ENCODE results near the gene RNF217.
A peak's percentile ranks its signal among the peaks of the same experiment; 100 is the strongest.
"Not testable (repeated sequence)": the region's sequence is repeated elsewhere in the genome, so short reads cannot be mapped to it uniquely, and the experiment has no call there.

Gene RNF217

DNA sequence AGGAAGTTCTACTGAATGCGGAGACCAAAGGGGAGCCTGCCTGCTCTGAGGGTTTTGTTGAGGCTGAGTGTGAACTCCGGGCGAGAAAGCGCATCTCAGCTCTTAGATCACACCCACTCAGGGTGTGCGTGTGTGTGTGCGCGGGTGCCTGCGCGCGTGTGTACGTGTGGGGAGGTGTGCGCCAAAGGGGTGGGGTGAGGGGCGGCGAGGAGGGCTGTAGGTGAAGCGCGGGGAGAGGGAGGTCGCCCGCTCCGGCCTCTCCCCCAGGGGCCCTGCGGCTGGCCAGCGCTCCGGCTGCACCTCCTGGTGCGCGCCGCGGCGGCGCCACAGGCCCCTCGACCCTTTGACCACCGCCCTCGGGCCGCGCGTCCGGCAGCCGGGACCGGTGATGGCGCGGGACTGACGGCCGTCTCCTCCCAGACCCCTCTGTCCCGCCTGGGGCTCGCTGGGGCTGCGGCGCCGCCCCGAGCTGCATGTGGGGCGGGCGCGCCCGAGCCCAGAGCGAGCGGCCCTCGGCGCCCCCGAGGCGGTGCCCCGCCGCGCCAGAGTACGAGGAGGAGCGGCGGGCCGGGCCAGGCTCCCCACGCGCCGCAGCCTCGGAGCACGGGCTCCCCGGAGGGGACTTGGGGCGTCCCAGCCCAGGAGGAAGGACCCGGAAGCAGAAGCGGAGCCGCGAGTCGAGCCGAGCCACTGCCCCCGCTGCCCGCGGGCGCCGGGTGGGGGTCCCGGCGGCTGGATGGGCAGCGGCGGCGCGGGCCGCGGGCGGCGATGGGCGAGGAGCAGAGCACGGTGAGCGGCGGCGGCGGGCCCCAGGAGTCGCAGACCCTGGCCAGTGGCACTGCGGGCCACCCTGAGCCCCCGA is at the start of gene RNF217:
TSS of gene RNF217 (plus strand) at position 661 of the 862 bp plus-strand sequence. CDS start at position 769, 108 bp downstream.
- Mint-ChIP-seq H3K27ac (no peak within 1 kb of the TSS), H3K4me1 (peaks cover 12% of the 10 kb centered on the region), H3K9me3 (peaks cover 4% of the 10 kb centered on the region), H3K27me3 (peaks cover 48% of the 10 kb centered on the region), H3K36me3 (ENCODE audit: low read depth) (peaks cover 2% of the 10 kb centered on the region), H3K4me3 (peak within 1 kb of the TSS; percentile 62)
- DNase-seq (peak; percentile 5), ATAC-seq (peak; percentile 34)

- no peak overlapping the region for H3K4me3 Mint-ChIP-seq
- H3K27ac Mint-ChIP-seq: no peak overlapping the region
- H3K4me1 Mint-ChIP-seq: no peaks in the 10 kb centered on the region
- H3K9me3 Mint-ChIP-seq: no peaks in the 10 kb centered on the region
- DNase-seq: no peak
- H3K27me3 Mint-ChIP-seq: peaks cover 2% of the 10 kb centered on the region
- no peaks in the 10 kb centered on the region for H3K36me3 Mint-ChIP-seq (ENCODE audit: low read depth)
- ATAC-seq: no peak
These were observed 49.2 kb upstream of the RNF217 start for GRCh38 chr6:124913056-124913455.

DNA sequence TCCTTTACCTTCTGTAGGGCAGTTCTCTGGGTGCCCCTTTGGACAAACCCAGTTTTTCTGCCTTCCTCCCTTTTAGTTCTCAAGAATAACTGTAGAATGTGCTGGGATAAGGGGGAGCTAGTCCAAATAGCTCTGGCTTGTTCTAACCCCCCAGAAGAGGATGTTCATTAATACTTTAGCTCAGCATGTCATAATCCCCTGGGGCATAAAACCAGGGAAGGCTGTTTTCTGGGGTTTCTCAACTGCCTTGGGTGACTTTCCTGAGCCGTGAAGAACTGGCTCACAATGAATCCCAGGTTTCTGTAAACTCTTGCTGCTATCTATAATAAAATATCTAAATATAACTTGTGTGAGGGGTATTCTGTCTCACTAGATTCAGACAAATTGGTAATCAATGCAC is 44.5 kb upstream of the RNF217 start:
- Mint-ChIP-seq H3K4me1 (no peaks in the 10 kb centered on the region), H3K36me3 (ENCODE audit: low read depth) (no peaks in the 10 kb centered on the region), H3K9me3 (peaks cover 5% of the 10 kb centered on the region), H3K27me3 (peaks cover 6% of the 10 kb centered on the region), H3K27ac (no peak overlapping the region), H3K4me3 (no peak overlapping the region)
- DNase-seq (no peak), ATAC-seq (no peak)

GRCh38 chr6:124919703-124920102 is 42.5 kb upstream of the RNF217 start:
- not testable (repeated sequence) for H3K27me3 Mint-ChIP-seq; ATAC-seq; H3K4me1 Mint-ChIP-seq; H3K27ac Mint-ChIP-seq; DNase-seq; H3K9me3 Mint-ChIP-seq; H3K4me3 Mint-ChIP-seq; H3K36me3 Mint-ChIP-seq (ENCODE audit: low read depth)

DNA sequence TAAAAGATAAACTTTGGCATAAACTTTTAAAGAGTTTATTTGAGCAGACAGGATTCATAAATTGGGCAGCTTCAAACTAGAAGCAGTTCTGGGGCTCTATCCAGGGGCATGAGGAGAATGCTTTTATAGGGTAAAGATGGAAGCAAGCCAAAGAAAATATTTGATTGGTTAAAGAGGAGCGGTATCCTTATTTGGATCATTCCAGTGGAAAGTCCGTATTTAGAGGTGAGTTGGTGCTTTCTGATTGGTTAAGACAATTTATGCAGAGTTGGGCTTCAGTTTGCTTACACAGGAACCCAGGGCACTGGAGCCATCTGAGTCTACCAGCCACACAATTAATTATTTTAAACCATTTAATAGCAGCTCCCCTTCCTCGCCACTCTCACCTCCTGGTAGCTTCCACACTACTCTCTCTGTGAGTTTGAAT is 37.9 kb upstream of the RNF217 start:
- Mint-ChIP-seq H3K4me3 (no peak overlapping the region), H3K27ac (no peak overlapping the region), H3K36me3 (ENCODE audit: low read depth) (no peaks in the 10 kb centered on the region), H3K27me3 (peaks cover 3% of the 10 kb centered on the region), H3K9me3 (peaks cover 5% of the 10 kb centered on the region), H3K4me1 (no peaks in the 10 kb centered on the region)
- DNase-seq: no peak
- no peak for ATAC-seq

DNA sequence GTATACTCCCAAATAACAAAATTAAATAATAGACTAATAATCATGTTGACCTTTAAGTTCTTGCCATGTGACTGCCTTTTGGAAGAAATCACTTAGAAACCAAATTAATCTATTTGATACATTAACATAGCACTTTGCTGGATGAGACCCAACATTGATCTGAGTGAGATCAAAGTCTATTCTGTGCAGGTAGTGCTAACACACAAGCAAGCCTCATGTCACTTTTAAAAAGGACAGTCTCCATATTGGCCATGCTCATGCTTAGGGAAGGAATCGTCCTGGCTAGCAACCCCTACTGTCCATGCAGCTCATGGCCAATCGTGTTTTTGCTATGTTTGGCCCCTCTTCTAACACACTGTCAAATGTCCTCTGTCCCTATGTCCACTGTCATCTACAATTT is 35.8 kb upstream of the RNF217 start:
- H3K27ac Mint-ChIP-seq: no peak overlapping the region
- peaks cover 3% of the 10 kb centered on the region for H3K27me3 Mint-ChIP-seq
- no peak overlapping the region for H3K4me3 Mint-ChIP-seq
- ATAC-seq: no peak
- H3K9me3 Mint-ChIP-seq: peaks cover 5% of the 10 kb centered on the region
- no peaks in the 10 kb centered on the region for H3K4me1 Mint-ChIP-seq
- DNase-seq: no peak
- no peaks in the 10 kb centered on the region for H3K36me3 Mint-ChIP-seq (ENCODE audit: low read depth)

GRCh38 chr6:124927806-124928205 is 34.4 kb upstream of the RNF217 start:
- Mint-ChIP-seq H3K9me3 (no peaks in the 10 kb centered on the region), H3K27ac (no peak overlapping the region), H3K4me3 (no peak overlapping the region), H3K4me1 (no peaks in the 10 kb centered on the region), H3K36me3 (ENCODE audit: low read depth) (no peaks in the 10 kb centered on the region), H3K27me3 (no peaks in the 10 kb centered on the region)
- no peak for ATAC-seq
- DNase-seq: no peak

GRCh38 chr6:124928851-124929250 is 33.4 kb upstream of the RNF217 start:
- no peak overlapping the region for H3K27ac Mint-ChIP-seq
- H3K9me3 Mint-ChIP-seq: no peaks in the 10 kb centered on the region
- ATAC-seq (no peak), DNase-seq (no peak)
- no peaks in the 10 kb centered on the region for H3K36me3 Mint-ChIP-seq (ENCODE audit: low read depth)
- H3K4me1 Mint-ChIP-seq: no peaks in the 10 kb centered on the region
- H3K4me3 Mint-ChIP-seq: no peak overlapping the region
- no peaks in the 10 kb centered on the region for H3K27me3 Mint-ChIP-seq

- DNase-seq (no peak), ATAC-seq (no peak)
- no peaks in the 10 kb centered on the region for H3K9me3 Mint-ChIP-seq
- H3K4me1 Mint-ChIP-seq: no peaks in the 10 kb centered on the region
- no peak overlapping the region for H3K4me3 Mint-ChIP-seq
- H3K27ac Mint-ChIP-seq: no peak overlapping the region
- H3K36me3 Mint-ChIP-seq (ENCODE audit: low read depth): no peaks in the 10 kb centered on the region
- no peaks in the 10 kb centered on the region for H3K27me3 Mint-ChIP-seq
These were observed 24.6 kb upstream of the RNF217 start for GRCh38 chr6:124937645-124938044.

- H3K4me1 Mint-ChIP-seq: no peaks in the 10 kb centered on the region
- no peak overlapping the region for H3K4me3 Mint-ChIP-seq
- DNase-seq (no peak), ATAC-seq (no peak)
- no peaks in the 10 kb centered on the region for H3K27me3 Mint-ChIP-seq
- H3K36me3 Mint-ChIP-seq (ENCODE audit: low read depth): no peaks in the 10 kb centered on the region
- no peak overlapping the region for H3K27ac Mint-ChIP-seq
- no peaks in the 10 kb centered on the region for H3K9me3 Mint-ChIP-seq
These were observed 21.0 kb upstream of the RNF217 start for GRCh38 chr6:124941259-124941658.

DNA sequence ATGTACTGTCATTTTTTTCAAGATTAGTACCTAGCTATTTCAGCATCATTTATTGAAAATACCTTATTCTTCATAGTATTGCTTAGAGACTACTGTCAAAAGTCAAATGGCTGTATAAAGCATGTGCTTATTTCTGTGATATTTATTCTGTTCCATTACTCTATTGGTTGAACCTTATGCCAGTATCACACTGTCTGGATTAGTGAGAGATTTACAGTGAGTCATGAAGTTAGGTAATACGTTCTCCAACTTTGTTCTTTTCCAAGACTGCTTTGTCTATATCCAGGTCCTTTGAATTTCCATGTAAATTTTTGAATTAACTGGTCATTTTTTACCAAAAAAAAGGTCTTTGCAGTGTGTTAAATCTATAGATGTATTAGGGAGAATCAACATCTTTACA is 18.6 kb upstream of the RNF217 start:
- no peaks in the 10 kb centered on the region for H3K4me1 Mint-ChIP-seq
- H3K27ac Mint-ChIP-seq: no peak overlapping the region
- ATAC-seq (no peak), DNase-seq (no peak)
- no peaks in the 10 kb centered on the region for H3K36me3 Mint-ChIP-seq (ENCODE audit: low read depth)
- peaks cover 3% of the 10 kb centered on the region for H3K27me3 Mint-ChIP-seq
- no peak overlapping the region for H3K4me3 Mint-ChIP-seq
- H3K9me3 Mint-ChIP-seq: peaks cover 4% of the 10 kb centered on the region

- Mint-ChIP-seq H3K9me3 (peaks cover 4% of the 10 kb centered on the region), H3K27me3 (peaks cover 3% of the 10 kb centered on the region), H3K27ac (no peak overlapping the region), H3K4me3 (no peak overlapping the region), H3K4me1 (no peaks in the 10 kb centered on the region), H3K36me3 (ENCODE audit: low read depth) (no peaks in the 10 kb centered on the region)
- no peak for ATAC-seq
- DNase-seq: no peak
These were observed 14.2 kb upstream of the RNF217 start for GRCh38 chr6:124947971-124948451.

DNA sequence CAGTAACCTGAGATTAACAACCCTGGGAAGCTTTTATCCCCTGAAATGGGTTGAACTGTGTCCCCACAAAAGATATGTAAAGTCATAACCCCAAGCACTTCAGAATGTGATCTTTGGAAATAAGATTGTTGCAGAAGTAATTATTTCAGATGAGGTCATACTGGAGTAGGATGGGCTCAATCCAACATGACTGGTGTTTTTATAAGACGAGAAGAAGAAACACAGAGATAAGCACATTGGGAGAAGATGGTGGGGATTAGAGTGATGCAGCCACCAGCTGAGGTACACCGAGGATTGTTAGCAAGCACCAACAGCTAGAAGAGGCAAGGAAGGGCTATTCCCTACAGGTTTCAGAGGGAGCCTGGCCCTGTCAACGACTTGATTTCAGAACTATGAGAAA is 12.5 kb upstream of the RNF217 start:
- no peak overlapping the region for H3K27ac Mint-ChIP-seq
- H3K27me3 Mint-ChIP-seq: peaks cover 5% of the 10 kb centered on the region
- peaks cover 4% of the 10 kb centered on the region for H3K9me3 Mint-ChIP-seq
- no peak for ATAC-seq
- no peak for DNase-seq
- no peaks in the 10 kb centered on the region for H3K4me1 Mint-ChIP-seq
- no peaks in the 10 kb centered on the region for H3K36me3 Mint-ChIP-seq (ENCODE audit: low read depth)
- no peak overlapping the region for H3K4me3 Mint-ChIP-seq

GRCh38 chr6:124953808-124954207 is 8.4 kb upstream of the RNF217 start:
- H3K4me1 Mint-ChIP-seq: peaks cover 2% of the 10 kb centered on the region
- H3K4me3 Mint-ChIP-seq: no peak overlapping the region
- H3K9me3 Mint-ChIP-seq: peaks cover 8% of the 10 kb centered on the region
- H3K27me3 Mint-ChIP-seq: peaks cover 9% of the 10 kb centered on the region
- H3K27ac Mint-ChIP-seq: no peak overlapping the region
- ATAC-seq (no peak), DNase-seq (no peak)
- H3K36me3 Mint-ChIP-seq (ENCODE audit: low read depth): no peaks in the 10 kb centered on the region

GRCh38 chr6:124955108-124955856 is 7.0 kb upstream of the RNF217 start:
- peaks cover 2% of the 10 kb centered on the region for H3K4me1 Mint-ChIP-seq
- ATAC-seq (peak; percentile 36), DNase-seq (no peak)
- no peaks in the 10 kb centered on the region for H3K36me3 Mint-ChIP-seq (ENCODE audit: low read depth)
- no peak overlapping the region for H3K27ac Mint-ChIP-seq
- peaks cover 16% of the 10 kb centered on the region for H3K27me3 Mint-ChIP-seq
- H3K4me3 Mint-ChIP-seq: no peak overlapping the region
- peaks cover 11% of the 10 kb centered on the region for H3K9me3 Mint-ChIP-seq

All from activated naive CD8-positive, alpha-beta T cell treated with anti-CD3 and anti-CD28 coated beads, Interleukin-2, amount 50 U/mL, for 24 hours (primary cell).